ENCODE results near the gene METTL16.

DNA sequence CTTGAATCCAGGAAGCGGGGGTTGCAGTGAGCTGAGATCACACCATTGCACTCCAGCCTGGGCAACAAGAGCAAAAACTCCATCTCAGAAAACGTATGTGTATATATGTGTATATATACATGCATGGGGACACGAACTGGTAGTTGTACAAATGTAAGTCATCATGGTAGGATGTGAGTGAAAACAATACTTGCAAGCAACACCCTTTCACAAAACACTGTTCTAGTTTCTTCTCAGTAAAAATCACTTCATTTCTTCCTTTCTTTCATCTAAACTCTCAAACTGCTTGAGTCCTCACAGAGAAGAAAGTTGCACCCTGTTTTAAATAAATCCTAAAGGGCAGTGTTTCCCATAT, 51.8 kb downstream of the METTL16 start:
- TF ChIP-seq, protein P1, sequence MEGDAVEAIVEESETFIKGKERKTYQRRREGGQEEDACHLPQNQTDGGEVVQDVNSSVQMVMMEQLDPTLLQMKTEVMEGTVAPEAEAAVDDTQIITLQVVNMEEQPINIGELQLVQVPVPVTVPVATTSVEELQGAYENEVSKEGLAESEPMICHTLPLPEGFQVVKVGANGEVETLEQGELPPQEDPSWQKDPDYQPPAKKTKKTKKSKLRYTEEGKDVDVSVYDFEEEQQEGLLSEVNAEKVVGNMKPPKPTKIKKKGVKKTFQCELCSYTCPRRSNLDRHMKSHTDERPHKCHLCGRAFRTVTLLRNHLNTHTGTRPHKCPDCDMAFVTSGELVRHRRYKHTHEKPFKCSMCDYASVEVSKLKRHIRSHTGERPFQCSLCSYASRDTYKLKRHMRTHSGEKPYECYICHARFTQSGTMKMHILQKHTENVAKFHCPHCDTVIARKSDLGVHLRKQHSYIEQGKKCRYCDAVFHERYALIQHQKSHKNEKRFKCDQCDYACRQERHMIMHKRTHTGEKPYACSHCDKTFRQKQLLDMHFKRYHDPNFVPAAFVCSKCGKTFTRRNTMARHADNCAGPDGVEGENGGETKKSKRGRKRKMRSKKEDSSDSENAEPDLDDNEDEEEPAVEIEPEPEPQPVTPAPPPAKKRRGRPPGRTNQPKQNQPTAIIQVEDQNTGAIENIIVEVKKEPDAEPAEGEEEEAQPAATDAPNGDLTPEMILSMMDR (conservative IDR thresholded peaks at IDR 0.05; ENCODE audit: low read depth in 2 of 2) = no peak
- TF ChIP-seq NANOG (IDR thresholded peaks at IDR 0.05; ENCODE audit: borderline replicate concordance) = no peak

Measured in GM23338 (cell line).